ENCODE data around the gene SEMA3F.

Gene SEMA3F

GRCh38 chr3:50155891-50156290 lies 767 bp downstream of the SEMA3F start:
- DNase-seq (ENCODE audit: low read depth in 2 of 2, low spot score in 1 of 2) = no peak

GRCh38 chr3:50156549-50157493 lies 1.7 kb downstream of the SEMA3F start:
- DNase-seq (ENCODE audit: low read depth in 2 of 2, low spot score in 1 of 2) = no peak

- DNase-seq (ENCODE audit: low read depth in 2 of 2, low spot score in 1 of 2) = no peak
Measured at GRCh38 chr3:50157827-50158529, 2.9 kb downstream of the SEMA3F start.

- no peak for DNase-seq (ENCODE audit: low read depth in 2 of 2, low spot score in 1 of 2)
Measured at GRCh38 chr3:50158530-50159146, 3.5 kb downstream of the SEMA3F start.

GRCh38 chr3:50160561-50160983 lies 5.4 kb downstream of the SEMA3F start:
- DNase-seq (ENCODE audit: low read depth in 2 of 2, low spot score in 1 of 2) = no peak

- DNase-seq (ENCODE audit: low read depth in 2 of 2, low spot score in 1 of 2) = no peak
Measured at GRCh38 chr3:50161320-50161719, 6.2 kb downstream of the SEMA3F start.

- no peak for DNase-seq (ENCODE audit: low read depth in 2 of 2, low spot score in 1 of 2)
Measured at GRCh38 chr3:50162034-50162883, 7.1 kb downstream of the SEMA3F start.

- DNase-seq (ENCODE audit: low read depth in 2 of 2, low spot score in 1 of 2) = no peak
Measured at GRCh38 chr3:50163572-50164455, 8.7 kb downstream of the SEMA3F start.

- no peak for DNase-seq (ENCODE audit: low read depth in 2 of 2, low spot score in 1 of 2)
Measured at GRCh38 chr3:50164481-50164880, 9.4 kb downstream of the SEMA3F start.

GRCh38 chr3:50164984-50165909 lies 10.1 kb downstream of the SEMA3F start:
- no peak for DNase-seq (ENCODE audit: low read depth in 2 of 2, low spot score in 1 of 2)

GRCh38 chr3:50165910-50166538 lies 10.9 kb downstream of the SEMA3F start:
- no peak for DNase-seq (ENCODE audit: low read depth in 2 of 2, low spot score in 1 of 2)

- no peak for DNase-seq (ENCODE audit: low read depth in 2 of 2, low spot score in 1 of 2)
Measured at GRCh38 chr3:50166620-50167019, 11.5 kb downstream of the SEMA3F start.

- no peak for DNase-seq (ENCODE audit: low read depth in 2 of 2, low spot score in 1 of 2)
Measured at GRCh38 chr3:50167069-50167840, 12.1 kb downstream of the SEMA3F start.

GRCh38 chr3:50167841-50168209 lies 12.7 kb downstream of the SEMA3F start:
- DNase-seq (ENCODE audit: low read depth in 2 of 2, low spot score in 1 of 2) = no peak

- no peak for DNase-seq (ENCODE audit: low read depth in 2 of 2, low spot score in 1 of 2)
Measured at GRCh38 chr3:50168388-50168787, 13.3 kb downstream of the SEMA3F start.

GRCh38 chr3:50168791-50169190 lies 13.7 kb downstream of the SEMA3F start:
- no peak for DNase-seq (ENCODE audit: low read depth in 2 of 2, low spot score in 1 of 2)

GRCh38 chr3:50169232-50169832 lies 14.2 kb downstream of the SEMA3F start:
- no peak for DNase-seq (ENCODE audit: low read depth in 2 of 2, low spot score in 1 of 2)

All from stimulated activated CD8-positive, alpha-beta memory T cell treated with anti-CD3 and anti-CD28 coated beads, Interleukin-4, amount 100 ng/mL, for 4 hours (primary cell).